ENCODE data around the gene UCHL1.

DNA sequence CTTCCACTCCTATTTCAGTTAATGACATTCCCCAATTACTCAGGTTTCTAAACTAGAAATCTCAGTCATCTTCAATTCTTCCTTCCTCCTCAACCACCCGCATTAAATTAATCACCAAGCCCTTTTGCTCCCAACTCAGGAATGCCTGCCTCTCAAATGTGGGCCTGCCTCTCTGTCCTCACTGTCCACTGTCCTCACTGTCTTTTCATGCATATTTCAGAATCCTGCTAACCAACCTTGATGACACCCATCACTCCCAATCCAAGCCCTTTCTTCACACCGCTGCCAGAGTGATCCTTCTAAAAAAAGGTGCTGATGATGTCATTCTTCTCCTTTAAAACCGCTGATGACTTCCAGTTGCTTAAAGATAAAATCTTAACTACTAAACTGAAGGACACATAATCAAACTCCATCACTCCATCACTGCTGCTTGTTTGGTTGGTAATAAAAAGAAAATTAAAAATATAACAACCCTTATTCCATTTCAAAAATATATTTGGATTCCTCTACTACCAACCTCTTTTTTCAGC, 37.2 kb upstream of the UCHL1 start:
- TF ChIP-seq, protein P1, sequence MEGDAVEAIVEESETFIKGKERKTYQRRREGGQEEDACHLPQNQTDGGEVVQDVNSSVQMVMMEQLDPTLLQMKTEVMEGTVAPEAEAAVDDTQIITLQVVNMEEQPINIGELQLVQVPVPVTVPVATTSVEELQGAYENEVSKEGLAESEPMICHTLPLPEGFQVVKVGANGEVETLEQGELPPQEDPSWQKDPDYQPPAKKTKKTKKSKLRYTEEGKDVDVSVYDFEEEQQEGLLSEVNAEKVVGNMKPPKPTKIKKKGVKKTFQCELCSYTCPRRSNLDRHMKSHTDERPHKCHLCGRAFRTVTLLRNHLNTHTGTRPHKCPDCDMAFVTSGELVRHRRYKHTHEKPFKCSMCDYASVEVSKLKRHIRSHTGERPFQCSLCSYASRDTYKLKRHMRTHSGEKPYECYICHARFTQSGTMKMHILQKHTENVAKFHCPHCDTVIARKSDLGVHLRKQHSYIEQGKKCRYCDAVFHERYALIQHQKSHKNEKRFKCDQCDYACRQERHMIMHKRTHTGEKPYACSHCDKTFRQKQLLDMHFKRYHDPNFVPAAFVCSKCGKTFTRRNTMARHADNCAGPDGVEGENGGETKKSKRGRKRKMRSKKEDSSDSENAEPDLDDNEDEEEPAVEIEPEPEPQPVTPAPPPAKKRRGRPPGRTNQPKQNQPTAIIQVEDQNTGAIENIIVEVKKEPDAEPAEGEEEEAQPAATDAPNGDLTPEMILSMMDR (IDR thresholded peaks at IDR 0.05) = no peak
- no peak for TF ChIP-seq POLR2A (IDR thresholded peaks at IDR 0.05)
